Peyer's patch (tissue), 4 donors: ENCODE measurements around the gene RALGDS.

ENCODE experiments used
- POLR2A ChIP-seq, 2 donors: fragments of 450-650 bp; IDR thresholded peaks; one replicate each; pipeline ENCODE4 v1.5.1; 2017; ENCODE audit warnings: antibody characterized with exemption in 2 of 2, mild to moderate bottlenecking in 2 of 2, moderate library complexity in 2 of 2
- TF ChIP-seq, protein P1 (sequence below), 6 experiments: fragments of 450-650 bp in 4 of 6; fragments of 200-600 bp in 2 of 6; sonication (generic) in 1 of 6; IDR thresholded peaks; one replicate each; pipeline ENCODE4 v1.5.1; 2017 to 2019; ENCODE audit warnings: antibody characterized with exemption in 6 of 6, mild to moderate bottlenecking in 3 of 6, moderate library complexity in 1 of 6

DNA sequence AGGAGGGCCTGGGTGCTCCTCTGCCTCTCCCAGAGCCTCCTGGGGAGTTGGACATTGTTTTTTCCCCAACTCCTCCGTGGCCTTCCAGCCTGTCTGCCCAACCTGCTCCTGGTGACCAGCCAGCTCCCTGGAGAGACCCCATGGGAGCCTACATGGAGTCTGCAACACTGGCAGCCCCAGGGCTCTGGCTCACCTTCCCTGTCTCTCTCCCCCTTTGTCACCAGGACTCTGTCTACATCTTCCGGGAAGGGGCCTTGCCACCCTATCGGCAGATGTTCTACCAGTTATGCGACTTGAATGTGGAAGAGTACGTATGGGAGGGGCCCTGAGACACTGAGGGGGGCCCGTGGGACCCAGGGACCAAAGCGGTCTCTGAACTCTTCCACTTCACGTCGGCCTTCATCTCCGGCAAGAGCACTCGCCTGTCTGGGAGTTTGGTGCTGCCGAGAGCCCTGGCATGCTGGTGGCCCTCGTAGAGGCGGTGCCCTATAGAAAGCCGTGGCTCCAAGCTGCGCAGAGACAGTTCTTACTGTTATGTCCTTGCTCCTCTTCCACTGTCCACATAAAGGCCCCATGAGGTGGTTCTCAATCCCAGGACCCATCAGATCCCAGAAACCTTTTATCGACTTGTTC is 65.1 kb downstream of the RALGDS start:
- TF ChIP-seq, protein P1, sequence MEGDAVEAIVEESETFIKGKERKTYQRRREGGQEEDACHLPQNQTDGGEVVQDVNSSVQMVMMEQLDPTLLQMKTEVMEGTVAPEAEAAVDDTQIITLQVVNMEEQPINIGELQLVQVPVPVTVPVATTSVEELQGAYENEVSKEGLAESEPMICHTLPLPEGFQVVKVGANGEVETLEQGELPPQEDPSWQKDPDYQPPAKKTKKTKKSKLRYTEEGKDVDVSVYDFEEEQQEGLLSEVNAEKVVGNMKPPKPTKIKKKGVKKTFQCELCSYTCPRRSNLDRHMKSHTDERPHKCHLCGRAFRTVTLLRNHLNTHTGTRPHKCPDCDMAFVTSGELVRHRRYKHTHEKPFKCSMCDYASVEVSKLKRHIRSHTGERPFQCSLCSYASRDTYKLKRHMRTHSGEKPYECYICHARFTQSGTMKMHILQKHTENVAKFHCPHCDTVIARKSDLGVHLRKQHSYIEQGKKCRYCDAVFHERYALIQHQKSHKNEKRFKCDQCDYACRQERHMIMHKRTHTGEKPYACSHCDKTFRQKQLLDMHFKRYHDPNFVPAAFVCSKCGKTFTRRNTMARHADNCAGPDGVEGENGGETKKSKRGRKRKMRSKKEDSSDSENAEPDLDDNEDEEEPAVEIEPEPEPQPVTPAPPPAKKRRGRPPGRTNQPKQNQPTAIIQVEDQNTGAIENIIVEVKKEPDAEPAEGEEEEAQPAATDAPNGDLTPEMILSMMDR (IDR thresholded peaks at IDR 0.05), result no peak
- TF ChIP-seq POLR2A (IDR thresholded peaks at IDR 0.05), result no peak
